Kidney (tissue), 14 donors: ENCODE data around the gene ESRRA. TPM values are rescaled to one million over a fixed set of nuclear protein-coding genes. Genes with fewer than 3 reads are reported as not detected.

Source experiments
- DNase-seq, 5 donors: peaks; one replicate each; pipeline ENCODE4 v3.0.0-alpha.2; 2013 to 2020
- FAIRE-seq: peaks from 2 replicates; lab custom pipeline; 2012; peaks lifted over from hg19 to GRCh38; lab: Jason Lieb, UNC
- H3K27ac ChIP-seq, 2 donors: one replicate each; pipeline ENCODE4 v1.7.0; 2013; ENCODE audit warnings: low read depth in 2 of 2, low read length in 2 of 2, inconsistent platforms in 1 of 2
- H3K27me3 ChIP-seq: one replicate; pipeline ENCODE4 v1.7.1; 2013; ENCODE audit warnings: low read length, inconsistent platforms; ENCODE audit not compliant: control insufficient read depth, insufficient read depth
- H3K36me3 ChIP-seq, 3 donors: one replicate each; pipeline versions ENCODE4 v1.7.0 to v1.7.1; 2013; ENCODE audit warnings: low read length in 3 of 3, control low read depth in 1 of 3, inconsistent platforms in 1 of 3; ENCODE audit not compliant: insufficient read depth in 3 of 3, control insufficient read depth in 2 of 3
- H3K4me1 ChIP-seq, 3 donors: one replicate each; pipeline versions ENCODE4 v1.7.0 to v1.7.1; 2013; ENCODE audit warnings: low read length in 3 of 3, inconsistent platforms in 1 of 3, low read depth in 1 of 3; ENCODE audit not compliant: control insufficient read depth in 2 of 3, insufficient read depth in 2 of 3
- H3K4me3 ChIP-seq, 3 donors: one replicate each; pipeline versions ENCODE4 v1.7.0 to v1.8.1; 2013; ENCODE audit warnings: low read length in 3 of 3, control low read depth in 1 of 3, inconsistent platforms in 1 of 3
- H3K9ac ChIP-seq, 3 donors: one replicate each; pipeline versions ENCODE4 v1.7.0 to v1.7.1; 2013; ENCODE audit warnings: low read length in 3 of 3, control low read depth in 1 of 3, inconsistent platforms in 1 of 3
- H3K9me3 ChIP-seq, 3 donors: one replicate each; pipeline versions ENCODE4 v1.7.0 to v1.7.1; 2013; ENCODE audit warnings: low read length in 3 of 3, control low read depth in 1 of 3, inconsistent platforms in 1 of 3; ENCODE audit not compliant: control insufficient read depth in 2 of 3, insufficient read depth in 1 of 3
- CTCF ChIP-seq: IDR thresholded peaks from 3 replicates; pipeline ENCODE4 v1.5.1; 2012; ENCODE audit warnings: mild to moderate bottlenecking, moderate library complexity, borderline replicate concordance; ENCODE audit not compliant: insufficient read depth; ENCODE audit errors: extremely low read depth
- intact Hi-C: fragments of 100-400 bp; cut with DNase I; formaldehyde crosslinking; loops from one replicate; pipeline ENCODE4 v1.11.1; 2022
- polyA plus RNA-seq: library from polyadenylated mRNA; stranded (reverse); fragments of 350-450 nt; fragmentation: Illumina TruSeq; extraction: RNeasy Lipid Tissue Mini Kit (QIAGEN cat#74804); gene quantifications from one replicate; pipeline ENCODE4 v1.2.3, GENCODE V29; 2014; ENCODE audit warnings: low read depth, low replicate concordance; ENCODE audit not compliant: insufficient read depth
- total RNA-seq: library from RNA; stranded (reverse); fragmentation: NEBNext Ultra II Directional; extraction: Animal tissue kit (Norgen Biotek cat#: 25700); gene quantifications from one replicate; pipeline ENCODE4 v1.2.1, GENCODE V29; 2021
- donor health status: control.
- donor health status: control.
- donor health status: control.
- donor health status: control.
- donor health status: control.
- donor health status: DM: yes; HTN: yes; CAD: no.
- donor health status: Normal renal cell carcinoma (clear cell type).

ESRRA gene
- total and polyA plus RNA-seq, 2 donors from 2014 or later, result 59.7 to 117 TPM

- H3K9ac ChIP-seq, result peak overlapping the region; percentile 80 to 95 (median 89)
- no peaks in the 10 kb centered on the region for H3K27me3 ChIP-seq
- H3K27ac ChIP-seq, result peak overlapping the region; percentile 100
- peaks cover 0 to 12% (median 8%) of the 10 kb centered on the region in 3 donors for H3K36me3 ChIP-seq
- peak in 2 of 5 donors; percentile 30 to 66 for DNase-seq
- TF ChIP-seq CTCF, result no peak
- no peak for FAIRE-seq
- H3K4me1 ChIP-seq, result peaks cover 0 to 13% (median 6%) of the 10 kb centered on the region in 3 donors
- intact Hi-C loops, result no loop called here
- peak overlapping the region; percentile 89 to 96 (median 92) for H3K4me3 ChIP-seq
- H3K9me3 ChIP-seq, result no peaks in the 10 kb centered on the region
These were observed 11.5 kb downstream of the ESRRA start for GRCh38 chr11:64316672-64317324.

DNA sequence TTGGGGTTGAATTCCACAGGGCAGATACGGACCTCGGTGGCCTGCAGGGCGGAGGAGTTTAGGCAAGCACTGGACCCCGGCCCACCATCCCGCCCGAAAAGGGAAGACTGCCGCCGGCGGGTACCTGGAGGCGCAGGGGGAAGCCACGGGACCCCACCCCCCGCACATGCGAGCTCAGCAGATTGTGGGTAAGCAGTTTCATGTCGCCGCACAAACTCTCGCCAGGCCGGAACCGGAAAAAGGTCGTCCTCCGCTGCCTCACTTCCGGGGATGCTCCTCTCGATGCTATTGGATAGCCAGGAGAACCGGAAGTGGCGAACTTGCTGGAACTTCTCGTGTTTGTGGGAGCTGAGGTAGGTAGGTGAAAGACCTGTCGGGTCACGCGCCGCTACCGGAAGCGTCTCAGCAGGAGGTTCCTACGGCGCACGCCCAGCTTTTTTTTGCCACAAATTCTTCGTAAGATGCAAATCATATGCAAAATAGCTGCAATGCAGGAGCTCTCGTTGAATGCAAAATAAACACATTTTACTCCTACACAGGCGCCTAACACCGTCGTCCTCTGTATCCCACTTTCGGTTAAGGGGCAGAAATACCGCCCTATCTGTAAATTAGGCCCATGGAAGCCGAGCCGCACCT is 12.1 kb downstream of the ESRRA start, which contains the start of gene TRMT112:
Gene TRMT112 (minus strand): TSS at position 235 of the 636 bp plus-strand sequence. CDS start 33 bp downstream, at position 202.
- Histone ChIP-seq H3K36me3 (peaks cover 0 to 12% (median 8%) of the 10 kb centered on the region in 3 donors), H3K4me3 (peak within 1 kb of the TSS; percentile 89 to 96 (median 92)), H3K4me1 (peaks cover 0 to 13% (median 6%) of the 10 kb centered on the region in 3 donors), H3K27ac (peak within 1 kb of the TSS; percentile 100), H3K9me3 (no peaks in the 10 kb centered on the region), H3K9ac (peak within 1 kb of the TSS; percentile 89 to 97 (median 95)), H3K27me3 (no peaks in the 10 kb centered on the region)
- FAIRE-seq (peak; percentile 94), DNase-seq (peak; percentile 97 to 99 (median 98))
- TF ChIP-seq CTCF, result no peak
- intact Hi-C loops, result no loop called here

- TF ChIP-seq CTCF, result peak; percentile 52
- H3K4me1 ChIP-seq, result peaks cover 0 to 13% (median 6%) of the 10 kb centered on the region in 3 donors
- FAIRE-seq (no peak), DNase-seq (peak; percentile 96 to 99 (median 98))
- peak within 1 kb of the TSS; percentile 89 to 96 (median 92) for H3K4me3 ChIP-seq
- no peaks in the 10 kb centered on the region for H3K9me3 ChIP-seq
- intact Hi-C loops, result no loop called here
- no peaks in the 10 kb centered on the region for H3K27me3 ChIP-seq
- peak within 1 kb of the TSS; percentile 100 for H3K27ac ChIP-seq
- peaks cover 0 to 9% (median 5%) of the 10 kb centered on the region in 3 donors for H3K36me3 ChIP-seq
- peak within 1 kb of the TSS; percentile 89 to 97 (median 95) for H3K9ac ChIP-seq
These were observed 12.8 kb downstream of the ESRRA start, which contains the start of gene PRDX5 for GRCh38 chr11:64317961-64318765. Gene PRDX5, plus strand, starts transcription at chr11:64318121. Its CDS starts 95 bp downstream, at chr11:64318216.
